ENCODE measurements around the gene MFN2. TPM values are rescaled to one million over a fixed set of nuclear protein-coding genes. Genes with fewer than 3 reads are reported as not detected.
"Not testable (repeated sequence)": the region's sequence is repeated elsewhere in the genome, so short reads cannot be mapped to it uniquely, and the experiment has no call there.

Gene MFN2
- total and polyA plus RNA-seq, 9 of the 15 experiments (the other 6 are each of a cell fraction or from before 2014, with no cell fraction given), result 10.5 to 158 (median 87.1) TPM

DNA sequence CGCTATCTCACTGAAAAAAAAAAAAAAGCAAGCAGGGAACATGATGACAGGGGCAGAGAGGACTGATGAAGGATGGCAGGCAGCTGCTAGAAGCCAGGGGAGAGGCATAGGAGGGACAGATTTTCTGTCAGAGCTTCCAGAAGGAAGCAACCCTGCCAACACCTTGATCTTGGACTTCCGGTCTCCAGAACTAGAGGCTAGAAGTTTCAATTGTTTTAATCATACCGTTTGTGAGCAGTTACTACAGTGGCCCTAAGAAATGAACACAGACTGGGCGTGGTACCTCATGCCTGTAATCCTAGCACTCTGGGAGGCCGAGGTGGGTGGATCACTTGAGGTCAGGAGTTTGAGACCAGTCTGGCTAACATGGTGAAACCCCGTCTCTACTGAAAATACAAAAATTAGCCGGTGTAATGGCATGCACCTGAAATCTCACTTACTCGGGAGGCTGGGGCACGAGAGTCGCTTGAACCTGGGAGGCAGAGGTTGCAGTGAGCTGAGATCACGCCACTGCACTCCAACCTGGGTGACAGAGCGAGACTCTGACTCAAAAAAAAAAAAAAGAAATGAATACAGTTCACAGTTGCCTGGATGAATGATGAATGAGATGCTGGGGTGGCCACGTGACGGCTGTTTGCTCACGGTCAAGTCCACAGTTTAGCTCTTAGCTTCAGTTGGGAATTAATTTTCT is 64.1 kb downstream of the MFN2 start (continued):
- TF ChIP-seq, protein P1, sequence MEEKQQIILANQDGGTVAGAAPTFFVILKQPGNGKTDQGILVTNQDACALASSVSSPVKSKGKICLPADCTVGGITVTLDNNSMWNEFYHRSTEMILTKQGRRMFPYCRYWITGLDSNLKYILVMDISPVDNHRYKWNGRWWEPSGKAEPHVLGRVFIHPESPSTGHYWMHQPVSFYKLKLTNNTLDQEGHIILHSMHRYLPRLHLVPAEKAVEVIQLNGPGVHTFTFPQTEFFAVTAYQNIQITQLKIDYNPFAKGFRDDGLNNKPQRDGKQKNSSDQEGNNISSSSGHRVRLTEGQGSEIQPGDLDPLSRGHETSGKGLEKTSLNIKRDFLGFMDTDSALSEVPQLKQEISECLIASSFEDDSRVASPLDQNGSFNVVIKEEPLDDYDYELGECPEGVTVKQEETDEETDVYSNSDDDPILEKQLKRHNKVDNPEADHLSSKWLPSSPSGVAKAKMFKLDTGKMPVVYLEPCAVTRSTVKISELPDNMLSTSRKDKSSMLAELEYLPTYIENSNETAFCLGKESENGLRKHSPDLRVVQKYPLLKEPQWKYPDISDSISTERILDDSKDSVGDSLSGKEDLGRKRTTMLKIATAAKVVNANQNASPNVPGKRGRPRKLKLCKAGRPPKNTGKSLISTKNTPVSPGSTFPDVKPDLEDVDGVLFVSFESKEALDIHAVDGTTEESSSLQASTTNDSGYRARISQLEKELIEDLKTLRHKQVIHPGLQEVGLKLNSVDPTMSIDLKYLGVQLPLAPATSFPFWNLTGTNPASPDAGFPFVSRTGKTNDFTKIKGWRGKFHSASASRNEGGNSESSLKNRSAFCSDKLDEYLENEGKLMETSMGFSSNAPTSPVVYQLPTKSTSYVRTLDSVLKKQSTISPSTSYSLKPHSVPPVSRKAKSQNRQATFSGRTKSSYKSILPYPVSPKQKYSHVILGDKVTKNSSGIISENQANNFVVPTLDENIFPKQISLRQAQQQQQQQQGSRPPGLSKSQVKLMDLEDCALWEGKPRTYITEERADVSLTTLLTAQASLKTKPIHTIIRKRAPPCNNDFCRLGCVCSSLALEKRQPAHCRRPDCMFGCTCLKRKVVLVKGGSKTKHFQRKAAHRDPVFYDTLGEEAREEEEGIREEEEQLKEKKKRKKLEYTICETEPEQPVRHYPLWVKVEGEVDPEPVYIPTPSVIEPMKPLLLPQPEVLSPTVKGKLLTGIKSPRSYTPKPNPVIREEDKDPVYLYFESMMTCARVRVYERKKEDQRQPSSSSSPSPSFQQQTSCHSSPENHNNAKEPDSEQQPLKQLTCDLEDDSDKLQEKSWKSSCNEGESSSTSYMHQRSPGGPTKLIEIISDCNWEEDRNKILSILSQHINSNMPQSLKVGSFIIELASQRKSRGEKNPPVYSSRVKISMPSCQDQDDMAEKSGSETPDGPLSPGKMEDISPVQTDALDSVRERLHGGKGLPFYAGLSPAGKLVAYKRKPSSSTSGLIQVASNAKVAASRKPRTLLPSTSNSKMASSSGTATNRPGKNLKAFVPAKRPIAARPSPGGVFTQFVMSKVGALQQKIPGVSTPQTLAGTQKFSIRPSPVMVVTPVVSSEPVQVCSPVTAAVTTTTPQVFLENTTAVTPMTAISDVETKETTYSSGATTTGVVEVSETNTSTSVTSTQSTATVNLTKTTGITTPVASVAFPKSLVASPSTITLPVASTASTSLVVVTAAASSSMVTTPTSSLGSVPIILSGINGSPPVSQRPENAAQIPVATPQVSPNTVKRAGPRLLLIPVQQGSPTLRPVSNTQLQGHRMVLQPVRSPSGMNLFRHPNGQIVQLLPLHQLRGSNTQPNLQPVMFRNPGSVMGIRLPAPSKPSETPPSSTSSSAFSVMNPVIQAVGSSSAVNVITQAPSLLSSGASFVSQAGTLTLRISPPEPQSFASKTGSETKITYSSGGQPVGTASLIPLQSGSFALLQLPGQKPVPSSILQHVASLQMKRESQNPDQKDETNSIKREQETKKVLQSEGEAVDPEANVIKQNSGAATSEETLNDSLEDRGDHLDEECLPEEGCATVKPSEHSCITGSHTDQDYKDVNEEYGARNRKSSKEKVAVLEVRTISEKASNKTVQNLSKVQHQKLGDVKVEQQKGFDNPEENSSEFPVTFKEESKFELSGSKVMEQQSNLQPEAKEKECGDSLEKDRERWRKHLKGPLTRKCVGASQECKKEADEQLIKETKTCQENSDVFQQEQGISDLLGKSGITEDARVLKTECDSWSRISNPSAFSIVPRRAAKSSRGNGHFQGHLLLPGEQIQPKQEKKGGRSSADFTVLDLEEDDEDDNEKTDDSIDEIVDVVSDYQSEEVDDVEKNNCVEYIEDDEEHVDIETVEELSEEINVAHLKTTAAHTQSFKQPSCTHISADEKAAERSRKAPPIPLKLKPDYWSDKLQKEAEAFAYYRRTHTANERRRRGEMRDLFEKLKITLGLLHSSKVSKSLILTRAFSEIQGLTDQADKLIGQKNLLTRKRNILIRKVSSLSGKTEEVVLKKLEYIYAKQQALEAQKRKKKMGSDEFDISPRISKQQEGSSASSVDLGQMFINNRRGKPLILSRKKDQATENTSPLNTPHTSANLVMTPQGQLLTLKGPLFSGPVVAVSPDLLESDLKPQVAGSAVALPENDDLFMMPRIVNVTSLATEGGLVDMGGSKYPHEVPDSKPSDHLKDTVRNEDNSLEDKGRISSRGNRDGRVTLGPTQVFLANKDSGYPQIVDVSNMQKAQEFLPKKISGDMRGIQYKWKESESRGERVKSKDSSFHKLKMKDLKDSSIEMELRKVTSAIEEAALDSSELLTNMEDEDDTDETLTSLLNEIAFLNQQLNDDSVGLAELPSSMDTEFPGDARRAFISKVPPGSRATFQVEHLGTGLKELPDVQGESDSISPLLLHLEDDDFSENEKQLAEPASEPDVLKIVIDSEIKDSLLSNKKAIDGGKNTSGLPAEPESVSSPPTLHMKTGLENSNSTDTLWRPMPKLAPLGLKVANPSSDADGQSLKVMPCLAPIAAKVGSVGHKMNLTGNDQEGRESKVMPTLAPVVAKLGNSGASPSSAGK (IDR thresholded peaks at IDR 0.05), result peak; percentile 64
- not testable (repeated sequence) for TF ChIP-seq NR2C2 (CRISPR knock-in tag; IDR thresholded peaks at IDR 0.05)
- TF ChIP-seq NR2C2 (tag; IDR thresholded peaks at IDR 0.05) (peak; percentile 19; the same call in 1 of the 2 replicates), SMARCA5 (IDR thresholded peaks at IDR 0.05) (0 out of 2 replicates have a peak, but pooled peaks have one; percentile 11), DPF2 (IDR thresholded peaks at IDR 0.05) (peak; percentile 41), L3MBTL2 (IDR thresholded peaks at IDR 0.05) (peak; percentile 72), ZNF766 (CRISPR knock-in tag; conservative IDR thresholded peaks at IDR 0.05) (peak; percentile 39; the same call in 1 of the 2 replicates), ARID1B (IDR thresholded peaks at IDR 0.05) (peak; percentile 28; the same call in 1 of the 2 replicates), BHLHE40 (IDR thresholded peaks at IDR 0.05; ENCODE audit: low read length) (peak; percentile 50; the same call in 1 of the 2 replicates)
- TF ChIP-seq, protein P2, sequence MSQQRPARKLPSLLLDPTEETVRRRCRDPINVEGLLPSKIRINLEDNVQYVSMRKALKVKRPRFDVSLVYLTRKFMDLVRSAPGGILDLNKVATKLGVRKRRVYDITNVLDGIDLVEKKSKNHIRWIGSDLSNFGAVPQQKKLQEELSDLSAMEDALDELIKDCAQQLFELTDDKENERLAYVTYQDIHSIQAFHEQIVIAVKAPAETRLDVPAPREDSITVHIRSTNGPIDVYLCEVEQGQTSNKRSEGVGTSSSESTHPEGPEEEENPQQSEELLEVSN (IDR thresholded peaks at IDR 0.05; ENCODE audit: borderline replicate concordance in 1 of 2, extremely low read depth in 1 of 2, insufficient read depth in 1 of 2, insufficient read length in 1 of 2, low read depth in 1 of 2, low read length in 1 of 2, poor library complexity in 1 of 2, severe bottlenecking in 1 of 2), result peak in 1 of 2 experiments; percentile 28
